Dermis lymphatic vessel endothelial cell (primary cell): Measurements from ENCODE around the gene AP3D1. TPM values are rescaled to one million over a fixed set of nuclear protein-coding genes. Genes with fewer than 3 reads are reported as not detected.

Experiments used
- total RNA-seq: library from RNA; depleted of rRNA; stranded (reverse); fragments of >200 nt; gene quantifications from 2 replicates; pipeline ENCODE4 v1.2.1, GENCODE V29; 2014

Gene AP3D1
- 56.6 and 61.2 TPM in 2 replicates for total RNA-seq

DNA sequence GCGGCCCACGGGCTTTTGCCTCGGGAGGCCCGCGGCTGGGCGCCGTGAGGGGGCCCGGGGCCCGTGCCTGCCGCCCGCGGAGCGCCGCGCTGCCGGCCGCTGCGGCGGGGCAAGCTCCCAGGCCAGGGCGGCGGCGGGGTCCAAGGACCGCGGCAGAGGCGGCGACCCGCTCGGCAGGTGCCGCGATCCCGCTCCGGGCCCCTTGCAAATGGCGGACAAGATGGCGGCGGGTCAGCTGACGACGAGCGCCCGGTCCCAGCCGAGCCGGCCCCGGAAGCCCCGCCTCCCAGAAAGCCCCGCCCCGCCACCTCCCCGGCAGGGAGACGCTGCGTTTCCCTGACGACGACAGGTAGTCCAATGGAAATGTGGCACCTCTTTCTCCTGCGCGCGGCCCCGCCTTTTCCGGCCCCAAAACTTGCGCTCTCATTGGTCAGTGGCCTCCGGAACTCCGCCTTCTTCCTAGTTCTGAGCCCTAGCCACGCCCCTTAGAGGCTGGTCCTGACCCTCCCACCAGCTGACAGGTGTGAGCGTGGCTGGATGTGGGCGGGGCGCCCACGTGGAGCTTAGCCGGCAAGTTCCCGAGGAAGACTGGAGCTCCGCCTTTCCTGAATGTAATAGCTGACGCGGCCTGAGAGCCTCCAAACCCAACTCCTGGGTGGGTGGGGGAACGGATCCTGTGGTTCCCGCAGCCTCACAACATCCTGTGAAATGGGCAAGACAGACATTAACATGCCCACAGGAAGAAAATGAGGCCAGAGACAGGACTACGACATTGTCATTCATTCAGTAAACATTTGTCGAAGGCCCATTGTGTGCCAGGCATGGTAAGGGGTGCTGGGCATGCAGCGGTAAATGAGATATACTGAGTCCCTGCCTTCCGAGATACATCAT lies at the start of gene AP3D1:
TSS of gene AP3D1 (minus strand) at position 228 of the 891 bp plus-strand sequence. CDS start 232 bp downstream, outside the sequence.

DNA sequence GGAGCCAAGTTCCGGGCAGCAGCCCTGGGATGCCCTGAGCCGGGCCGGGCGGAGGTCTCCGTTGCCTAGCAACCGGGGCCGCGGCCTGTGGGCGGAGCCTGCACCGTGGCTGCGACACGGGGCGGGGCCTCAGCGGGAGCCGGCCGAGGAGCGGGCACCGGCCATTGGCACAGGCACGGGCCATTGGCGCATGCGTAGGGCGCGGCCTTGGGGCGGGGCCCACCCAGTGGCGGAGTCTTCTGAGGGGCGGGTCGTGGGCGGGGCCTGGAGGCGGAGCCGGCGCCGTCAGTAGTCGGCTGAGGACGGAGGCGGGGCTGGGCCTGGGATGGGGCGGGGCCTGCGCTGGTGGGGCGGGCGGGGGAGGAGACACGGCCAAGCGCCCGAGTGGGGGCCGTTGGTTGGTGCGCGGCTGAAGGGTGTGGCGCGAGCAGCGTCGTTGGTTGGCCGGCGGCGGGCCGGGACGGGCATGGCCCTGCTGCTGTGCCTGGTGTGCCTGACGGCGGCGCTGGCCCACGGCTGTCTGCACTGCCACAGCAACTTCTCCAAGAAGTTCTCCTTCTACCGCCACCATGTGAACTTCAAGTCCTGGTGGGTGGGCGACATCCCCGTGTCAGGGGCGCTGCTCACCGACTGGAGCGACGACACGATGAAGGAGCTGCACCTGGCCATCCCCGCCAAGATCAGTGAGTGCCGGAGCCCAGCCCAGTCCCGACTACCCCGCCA lies 54.7 kb downstream of the AP3D1 start, which contains the start of gene IZUMO4:
TSS of gene IZUMO4 (plus strand) at position 436 of the 723 bp plus-strand sequence. CDS start at position 467, 31 bp downstream.

DNA sequence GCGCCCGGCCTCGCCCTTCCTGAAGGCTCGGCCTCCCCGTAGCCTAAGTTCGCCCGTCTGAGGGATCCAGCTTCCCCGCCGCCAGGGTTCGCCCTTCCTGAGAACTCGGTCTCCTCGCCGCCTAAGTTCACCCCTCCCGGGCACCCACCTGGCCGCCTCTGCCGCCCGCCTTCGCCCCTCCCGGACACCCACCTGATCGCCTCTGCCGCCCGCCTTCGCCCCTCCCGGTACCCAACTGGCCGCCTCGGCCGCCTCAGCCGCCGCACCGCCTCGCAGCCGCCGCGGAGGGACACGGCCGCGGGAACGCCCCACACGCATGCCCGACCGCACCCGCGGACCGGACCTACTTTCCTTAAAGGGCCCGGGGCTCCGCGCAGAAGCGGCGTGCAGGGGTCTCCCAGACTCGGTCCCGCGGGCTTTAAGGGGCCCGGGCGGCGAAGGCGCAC lies 55.3 kb downstream of the AP3D1 start, which contains the start of gene MOB3A:
TSS of gene MOB3A (minus strand) at position 293 of the 446 bp plus-strand sequence. CDS start 17,766 bp downstream, outside the sequence.

DNA sequence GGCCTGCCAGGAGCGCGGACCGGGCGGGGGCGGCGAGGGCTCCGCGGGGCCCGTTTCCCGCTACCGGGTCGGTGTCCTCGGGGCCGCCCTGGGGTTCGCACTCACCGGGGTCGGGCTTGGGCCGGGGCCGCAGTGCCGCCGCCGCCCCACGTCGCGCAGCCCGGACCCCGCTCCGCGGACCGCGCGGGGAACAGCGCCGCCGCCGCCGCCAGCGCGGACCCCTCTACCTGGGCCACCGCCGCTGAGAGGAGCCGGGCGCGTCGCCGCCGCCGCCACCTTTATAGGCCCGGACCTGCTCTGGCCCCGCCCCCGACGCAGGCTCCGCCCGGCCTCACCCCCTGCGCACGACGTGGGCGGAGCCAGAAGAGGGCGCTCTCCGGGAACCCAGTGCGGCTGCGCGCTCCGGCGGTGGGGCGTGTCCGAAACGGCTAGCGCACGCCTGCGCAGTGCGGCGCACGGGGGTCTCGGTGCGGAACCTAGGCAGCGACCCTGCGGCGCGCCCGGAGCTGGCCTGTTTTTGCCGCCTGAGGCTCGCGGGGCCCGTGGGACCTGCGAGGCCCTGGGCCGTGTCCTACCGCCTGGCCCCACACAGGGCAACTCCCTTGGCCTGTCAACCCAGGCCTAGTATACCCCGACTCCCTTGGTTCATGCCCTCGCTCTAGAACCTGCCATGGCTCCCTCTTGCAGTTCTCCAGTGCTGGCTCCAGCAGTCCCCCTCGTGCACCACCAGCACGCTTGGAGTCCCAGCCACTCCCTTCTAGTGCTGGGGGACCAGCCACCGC lies 100.2 kb downstream of the AP3D1 start, which contains the start of gene MKNK2:
TSS of gene MKNK2 (minus strand) at position 254 of the 782 bp plus-strand sequence. CDS start 393 bp downstream, outside the sequence.

Other genes with a start within 250 kb of the AP3D1 start
- gene ADAT3, start 246.2 kb downstream of the AP3D1 start, total RNA-seq: 1.9 and 2.0 TPM in 2 replicates
- gene SCAMP4, start 246.2 kb downstream of the AP3D1 start, total RNA-seq: 20.4 and 21.9 TPM in 2 replicates
- 49.6 and 55.8 TPM in 2 replicates for gene CSNK1G2, start 210.4 kb downstream of the AP3D1 start, total RNA-seq
- gene BTBD2, start 135.9 kb downstream of the AP3D1 start, total RNA-seq: 29.8 and 40.8 TPM in 2 replicates
- 75.1 and 110 TPM in 2 replicates for gene MKNK2, start 100.3 kb downstream of the AP3D1 start, total RNA-seq
- 14.1 and 20.4 TPM in 2 replicates for gene MOB3A, start 55.2 kb downstream of the AP3D1 start, total RNA-seq
- gene IZUMO4, start 54.7 kb downstream of the AP3D1 start, total RNA-seq: 0.95 and 1.4 TPM in 2 replicates
- gene DOT1L, start 12.4 kb upstream of the AP3D1 start, total RNA-seq: 2.2 and 2.8 TPM in 2 replicates
- 62.7 and 69.4 TPM in 2 replicates for gene PLEKHJ1, start 84.8 kb upstream of the AP3D1 start, total RNA-seq
- 46.4 and 56.8 TPM in 2 replicates for gene SF3A2, start 85.3 kb upstream of the AP3D1 start, total RNA-seq
- 1.3 and 2.0 TPM in 2 replicates for gene AMH, start 97.8 kb upstream of the AP3D1 start, total RNA-seq
- gene JSRP1, start 104.9 kb upstream of the AP3D1 start, total RNA-seq: 0.43 TPM in 1 of 2 replicates, not detected in the other
- gene PEAK3, start 130.6 kb upstream of the AP3D1 start, total RNA-seq: 0.22 and 0.26 TPM in 2 replicates
- not detected in 2 replicates for gene LINGO3, start 156.6 kb upstream of the AP3D1 start, total RNA-seq
- 78.6 and 88.9 TPM in 2 replicates for gene LSM7, start 177.0 kb upstream of the AP3D1 start, total RNA-seq
- gene SPPL2B, start 177.1 kb upstream of the AP3D1 start, total RNA-seq: 18.6 and 25.1 TPM in 2 replicates
- under 0.01 TPM in 2 replicates for gene TMPRSS9, start 208.7 kb upstream of the AP3D1 start, total RNA-seq